GM12892 (cell line): ENCODE data around the gene GALNT18.

ENCODE experiments used
- POLR2A ChIP-seq: IDR thresholded peaks from 2 replicates; pipeline ENCODE4 v1.6.1; 2011; ENCODE audit warnings: low read depth, low read length, control low read depth
- TAF1 ChIP-seq: IDR thresholded peaks from 2 replicates; pipeline ENCODE4 v1.6.1; 2011; ENCODE audit warnings: low read depth, mild to moderate bottlenecking, control low read depth, low read length, borderline replicate concordance

DNA sequence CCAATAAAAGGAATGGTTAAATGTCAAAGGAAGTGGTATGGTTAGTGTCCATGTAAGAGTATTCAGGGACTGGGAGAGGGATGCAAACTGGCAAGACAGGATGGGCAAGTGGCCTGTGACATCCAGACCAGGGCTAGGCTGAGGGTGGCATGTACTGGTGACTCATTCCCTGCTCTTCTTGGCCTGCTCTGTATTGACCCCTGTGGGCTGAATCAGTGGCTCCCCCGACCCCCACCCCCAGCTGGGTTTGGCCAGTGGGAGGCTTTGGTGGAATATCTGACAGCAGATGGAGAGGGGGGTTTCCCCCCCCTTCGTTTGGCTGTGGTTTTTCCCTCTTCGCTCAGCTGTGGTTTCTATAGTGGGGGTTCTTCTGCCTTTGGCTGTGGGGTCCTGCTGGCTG, 356.5 kb downstream of the GALNT18 start:
- no peak for TF ChIP-seq POLR2A
- TF ChIP-seq TAF1 = no peak
